CD4-positive, alpha-beta T cell (primary cell): ENCODE results near the gene HDHD3. TPM values are rescaled to one million over a fixed set of nuclear protein-coding genes. Genes with fewer than 3 reads are reported as not detected.
"Not testable (repeated sequence)": the region's sequence is repeated elsewhere in the genome, so short reads cannot be mapped to it uniquely, and the experiment has no call there.

Experiments
- ATAC-seq: fragments of 200-7000 bp; cut with Tn5 transposase; one replicate; pipeline ENCODE4 v1.10.0; 2022; ENCODE audit warnings: mild to moderate bottlenecking; ENCODE audit not compliant: poor library complexity
- CTCF ChIA-PET: fragments of 350-600 bp; sonication (Branson Sonifier 250); formaldehyde crosslinking; loops from one replicate; lab custom pipeline; 2021; ENCODE audit warnings: antibody characterized with exemption, inconsistent platforms; lab: Charles Lee
- POLR2A ChIA-PET: fragments of 350-600 bp; sonication (Branson Sonifier 250); formaldehyde crosslinking; loops from one replicate; lab custom pipeline; 2021; ENCODE audit warnings: antibody characterized with exemption, inconsistent platforms; lab: Charles Lee
- DNase-seq, 14 experiments: peaks; one replicate each; pipeline ENCODE4 v3.0.0-alpha.2; 2013 to 2020; ENCODE audit warnings: mixed read lengths in 2 of 14
- H3K27ac ChIP-seq, 2 donors: one replicate each; pipeline versions ENCODE4 v1.5.1 to v1.7.0; 2013; ENCODE audit warnings: low read length in 2 of 2, low read depth in 1 of 2, mild to moderate bottlenecking in 1 of 2
- H3K27me3 ChIP-seq, 2 experiments: 1 replicate in 1 of 2; 2 replicates in 1 of 2; pipeline versions ENCODE4 v1.6.1 to v1.7.0; 2013; ENCODE audit warnings: low read length in 2 of 2, control low read depth in 1 of 2, mild to moderate bottlenecking in 1 of 2, moderate library complexity in 1 of 2; ENCODE audit not compliant: insufficient read depth in 2 of 2, control insufficient read depth in 1 of 2
- H3K36me3 ChIP-seq: one replicate; pipeline ENCODE4 v1.6.1; 2013; ENCODE audit warnings: low read length, control low read depth; ENCODE audit not compliant: insufficient read depth
- H3K4me1 ChIP-seq: one replicate; pipeline ENCODE4 v1.6.1; 2013; ENCODE audit warnings: low read length, control low read depth; ENCODE audit not compliant: insufficient read depth
- H3K4me3 ChIP-seq: one replicate; pipeline ENCODE4 v1.5.1; 2013; ENCODE audit warnings: mild to moderate bottlenecking, low read length, moderate library complexity
- H3K9me3 ChIP-seq, 2 experiments: 1 replicate in 1 of 2; 2 replicates in 1 of 2; pipeline versions ENCODE4 v1.6.1 to v1.7.0; 2013; ENCODE audit warnings: low read length in 2 of 2, mild to moderate bottlenecking in 2 of 2, control low read depth in 1 of 2, moderate library complexity in 1 of 2; ENCODE audit not compliant: control insufficient read depth in 1 of 2, insufficient read depth in 1 of 2
- H3K27ac Mint-ChIP-seq: one replicate; pipeline ENCODE4 v1.8.0; 2020; ENCODE audit warnings: mixed read lengths
- H3K27me3 Mint-ChIP-seq: one replicate; pipeline ENCODE4 v1.8.0; 2021; ENCODE audit warnings: mixed read lengths
- H3K36me3 Mint-ChIP-seq: one replicate; pipeline ENCODE4 v1.8.0; 2021; ENCODE audit warnings: low read depth, mixed read lengths
- H3K4me1 Mint-ChIP-seq: one replicate; pipeline ENCODE4 v1.8.0; 2021; ENCODE audit warnings: low read depth, mixed read lengths
- H3K4me3 Mint-ChIP-seq: one replicate; pipeline ENCODE4 v1.8.0; 2020; ENCODE audit warnings: mild to moderate bottlenecking, mixed read lengths
- H3K9me3 Mint-ChIP-seq: one replicate; pipeline ENCODE4 v1.8.0; 2020; ENCODE audit warnings: mixed read lengths
- intact Hi-C, 2 experiments: fragments of 100-400 bp; cut with DNase I in 1 of 2; cut with micrococcal nuclease in 1 of 2; formaldehyde crosslinking; loops; one replicate each; pipeline versions ENCODE4 v1.15.1 to v1.9.0; 2023 to 2025; cut with DNase I, micrococcal nuclease
- total RNA-seq, 174 experiments: library from RNA in 2 of 174; stranded (reverse) in 2 of 174; gene quantifications; one replicate each; pipeline ENCODE4 v1.2.3 and lab custom pipeline; 2021 to 2026
- TF ChIP-seq, protein P1 (sequence below): fragments of 200-600 bp; IDR thresholded peaks from one replicate; pipeline ENCODE4 v1.8.0; 2022; ENCODE audit warnings: antibody characterized with exemption, mild to moderate bottlenecking

HDHD3 gene
- total RNA-seq, 2 experiments from 2014 or later: 12.8 to 13.2 TPM

DNA sequence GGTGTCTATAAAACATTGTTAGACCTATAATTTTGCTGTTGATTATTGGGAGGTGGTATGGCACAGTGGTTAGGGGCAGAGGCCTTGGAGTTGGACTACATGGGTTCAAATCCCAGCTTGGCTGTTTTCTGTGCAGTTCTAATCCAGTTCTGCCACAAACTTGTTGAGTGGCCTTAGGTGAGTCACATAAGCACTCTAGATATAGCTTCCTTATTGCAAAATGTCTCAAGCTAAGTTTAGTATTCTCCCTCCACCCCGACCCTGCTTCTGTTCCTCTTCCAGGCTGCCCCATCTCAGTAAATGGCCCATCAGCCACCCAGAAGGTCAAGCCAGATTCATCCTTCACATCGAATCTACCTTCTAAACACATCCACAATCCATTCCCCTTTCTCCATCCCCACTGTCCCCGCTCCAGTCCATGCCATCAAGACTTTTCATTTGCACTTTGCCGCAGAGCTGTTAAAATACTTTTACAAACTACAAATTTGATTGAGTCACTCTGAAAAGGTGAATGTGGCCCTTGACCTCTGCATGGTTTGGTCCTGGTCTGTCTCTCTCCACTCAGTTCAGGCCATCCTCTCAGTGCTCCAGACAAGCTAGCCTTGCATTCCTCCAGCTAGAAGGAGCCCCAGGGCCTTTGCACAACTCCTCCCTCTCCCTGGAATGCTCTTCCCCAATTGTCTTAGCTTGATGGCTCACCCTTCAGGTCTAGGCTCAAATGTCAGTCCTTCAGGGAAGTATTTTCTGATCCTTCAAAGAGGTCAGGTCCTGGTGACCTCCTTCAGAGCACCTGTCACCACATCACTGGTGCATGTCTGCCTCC is 10.0 kb upstream of the HDHD3 start:
- peaks cover 41% of the 10 kb centered on the region for H3K36me3 ChIP-seq
- intact Hi-C loops: no loop called here
- H3K4me1 ChIP-seq: no peaks in the 10 kb centered on the region
- H3K27ac ChIP-seq: no peak overlapping the region
- no peak overlapping the region for H3K4me3 Mint-ChIP-seq
- no peak overlapping the region for H3K27ac Mint-ChIP-seq
- H3K4me1 Mint-ChIP-seq: no peaks in the 10 kb centered on the region
- peaks cover 47% of the 10 kb centered on the region for H3K36me3 Mint-ChIP-seq
- ATAC-seq (no peak), DNase-seq (no peak)
- no peaks in the 10 kb centered on the region for H3K27me3 Mint-ChIP-seq
- H3K4me3 ChIP-seq: no peak overlapping the region
- H3K9me3 ChIP-seq: no peaks in the 10 kb centered on the region
- TF ChIP-seq, protein P1, sequence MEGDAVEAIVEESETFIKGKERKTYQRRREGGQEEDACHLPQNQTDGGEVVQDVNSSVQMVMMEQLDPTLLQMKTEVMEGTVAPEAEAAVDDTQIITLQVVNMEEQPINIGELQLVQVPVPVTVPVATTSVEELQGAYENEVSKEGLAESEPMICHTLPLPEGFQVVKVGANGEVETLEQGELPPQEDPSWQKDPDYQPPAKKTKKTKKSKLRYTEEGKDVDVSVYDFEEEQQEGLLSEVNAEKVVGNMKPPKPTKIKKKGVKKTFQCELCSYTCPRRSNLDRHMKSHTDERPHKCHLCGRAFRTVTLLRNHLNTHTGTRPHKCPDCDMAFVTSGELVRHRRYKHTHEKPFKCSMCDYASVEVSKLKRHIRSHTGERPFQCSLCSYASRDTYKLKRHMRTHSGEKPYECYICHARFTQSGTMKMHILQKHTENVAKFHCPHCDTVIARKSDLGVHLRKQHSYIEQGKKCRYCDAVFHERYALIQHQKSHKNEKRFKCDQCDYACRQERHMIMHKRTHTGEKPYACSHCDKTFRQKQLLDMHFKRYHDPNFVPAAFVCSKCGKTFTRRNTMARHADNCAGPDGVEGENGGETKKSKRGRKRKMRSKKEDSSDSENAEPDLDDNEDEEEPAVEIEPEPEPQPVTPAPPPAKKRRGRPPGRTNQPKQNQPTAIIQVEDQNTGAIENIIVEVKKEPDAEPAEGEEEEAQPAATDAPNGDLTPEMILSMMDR: no peak
- no peaks in the 10 kb centered on the region for H3K9me3 Mint-ChIP-seq
- ChIA-PET CTCF (no interaction called here), POLR2A (no interaction called here)
- no peaks in the 10 kb centered on the region for H3K27me3 ChIP-seq

DNA sequence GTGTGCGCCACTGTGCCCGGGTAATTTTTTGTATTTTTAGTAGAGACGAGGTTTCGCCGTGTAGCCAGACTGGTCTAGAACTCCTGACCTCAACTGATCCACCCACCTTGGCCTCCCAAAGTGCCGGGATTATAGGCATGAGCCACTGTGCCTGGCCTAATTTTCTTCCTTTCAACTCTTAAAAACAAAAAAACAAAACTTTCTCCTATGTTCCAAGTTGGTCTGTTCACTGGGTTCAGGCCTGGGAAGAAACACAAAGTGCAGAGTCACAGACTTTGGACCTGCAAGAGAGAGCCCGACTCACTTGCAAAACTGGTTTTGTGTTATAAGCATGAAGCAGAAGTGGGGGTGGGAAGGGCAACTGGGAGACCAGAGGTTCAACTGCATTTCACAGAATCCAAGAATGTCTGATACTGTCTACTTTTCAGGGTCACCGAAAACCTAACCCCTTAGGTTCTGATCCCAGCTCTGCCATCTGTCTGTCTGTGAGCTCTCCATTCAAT is 5.2 kb upstream of the HDHD3 start:
- H3K9me3 ChIP-seq: no peaks in the 10 kb centered on the region
- peaks cover 6% of the 10 kb centered on the region for H3K4me1 ChIP-seq
- ChIA-PET CTCF (no interaction called here), POLR2A (no interaction called here)
- intact Hi-C loops: no loop called here
- Mint-ChIP-seq H3K9me3 (no peaks in the 10 kb centered on the region), H3K36me3 (peaks cover 8% of the 10 kb centered on the region), H3K4me3 (no peak overlapping the region), H3K4me1 (peaks cover 3% of the 10 kb centered on the region), H3K27me3 (no peaks in the 10 kb centered on the region), H3K27ac (no peak overlapping the region)
- no peaks in the 10 kb centered on the region for H3K27me3 ChIP-seq
- no peak for DNase-seq
- no peaks in the 10 kb centered on the region for H3K36me3 ChIP-seq
- H3K4me3 ChIP-seq: no peak overlapping the region
- no peak overlapping the region for H3K27ac ChIP-seq
- no peak for ATAC-seq
- TF ChIP-seq, protein P1: no peak

DNA sequence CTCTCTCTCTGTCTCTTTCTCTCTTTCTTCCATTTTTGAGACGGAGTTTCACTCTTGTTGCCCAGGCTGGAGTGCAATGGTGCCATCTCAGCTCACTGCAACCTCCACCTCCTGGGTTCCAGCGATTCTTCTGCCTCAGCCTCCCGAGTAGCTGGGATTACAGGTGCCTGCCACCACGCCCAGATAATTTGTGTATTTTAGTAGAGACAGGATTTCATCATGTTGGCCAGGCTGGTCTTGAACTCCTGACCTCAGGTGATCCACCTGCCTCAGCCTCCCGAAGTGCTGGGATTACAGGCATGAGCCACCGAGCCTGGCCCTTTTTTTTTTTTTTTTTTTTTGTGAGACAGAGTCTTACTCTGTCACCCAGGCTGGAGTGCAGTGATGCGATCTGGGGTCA is 4.7 kb upstream of the HDHD3 start:
- H3K36me3 Mint-ChIP-seq, H3K36me3 ChIP-seq, H3K4me1 Mint-ChIP-seq, CTCF ChIA-PET, intact Hi-C loops, H3K4me1 ChIP-seq, H3K4me3 ChIP-seq, DNase-seq, ATAC-seq, H3K27me3 Mint-ChIP-seq, H3K4me3 Mint-ChIP-seq, H3K9me3 Mint-ChIP-seq, H3K27ac ChIP-seq, H3K27ac Mint-ChIP-seq, H3K9me3 ChIP-seq, POLR2A ChIA-PET, H3K27me3 ChIP-seq: not testable (repeated sequence)
